OCI-LY3 (cell line): ENCODE measurements around the gene KRTAP3-3.

Experiments
- CTCF ChIP-seq: fragments of 200-600, 300-600 bp; sonication (generic); IDR thresholded peaks from 2 replicates; pipeline ENCODE4 v1.5.1; 2014; ENCODE audit warnings: antibody characterized with exemption, low read length, low read depth
- EZH2phosphoT487 ChIP-seq: fragments of 200-600 bp; shearing (Covaris generic); IDR thresholded peaks from 2 replicates; pipeline ENCODE4 v1.6.1; 2018; ENCODE audit warnings: antibody characterized with exemption, mixed run types, low read depth

- TF ChIP-seq CTCF (no peak), EZH2phosphoT487 (no peak)
Observed at GRCh38 chr17:40996829-40997228, 2.9 kb upstream of the KRTAP3-3 start.
